ENCODE measurements around the gene PCDH9.

Gene PCDH9

DNA sequence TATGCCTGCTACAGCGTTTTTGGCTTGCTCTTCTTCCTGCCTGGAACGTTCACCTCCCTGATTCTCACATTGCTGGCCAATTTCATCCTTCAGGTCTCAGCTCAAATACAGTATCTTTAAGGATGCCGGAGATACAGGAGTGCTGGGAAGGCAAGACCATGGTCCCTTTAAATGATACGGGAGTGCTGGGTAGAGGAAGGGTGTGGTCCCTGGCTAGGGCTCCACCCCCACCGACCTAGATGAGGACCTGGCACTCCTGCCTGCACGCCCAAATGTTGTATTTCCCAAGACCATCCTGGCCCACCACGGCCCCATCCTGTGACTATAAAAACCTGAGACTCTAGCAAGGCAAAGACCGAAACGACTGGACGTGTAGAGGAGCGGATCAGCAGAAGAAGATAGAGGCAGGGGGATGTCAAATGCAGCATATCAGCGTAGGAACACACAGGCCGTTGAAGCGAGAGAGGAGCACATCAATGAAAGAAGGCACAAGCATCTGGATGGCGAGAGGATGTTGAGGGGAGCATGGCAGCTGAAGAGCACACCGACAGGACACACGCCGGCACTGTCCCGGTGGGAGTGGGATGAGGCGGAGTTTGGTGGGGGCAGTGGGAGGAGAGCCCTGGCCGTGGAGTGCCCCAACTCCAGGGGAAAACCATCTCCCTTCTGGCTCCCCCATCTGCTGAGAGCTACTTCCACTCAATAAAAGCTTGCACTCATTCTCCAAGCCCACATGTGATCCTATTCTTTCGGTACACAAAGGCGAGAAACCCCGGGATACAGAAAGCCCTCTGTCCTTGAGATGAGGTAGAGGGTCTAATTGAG lies 74.0 kb downstream of the PCDH9 start:
- no peak for DNase-seq

DNA sequence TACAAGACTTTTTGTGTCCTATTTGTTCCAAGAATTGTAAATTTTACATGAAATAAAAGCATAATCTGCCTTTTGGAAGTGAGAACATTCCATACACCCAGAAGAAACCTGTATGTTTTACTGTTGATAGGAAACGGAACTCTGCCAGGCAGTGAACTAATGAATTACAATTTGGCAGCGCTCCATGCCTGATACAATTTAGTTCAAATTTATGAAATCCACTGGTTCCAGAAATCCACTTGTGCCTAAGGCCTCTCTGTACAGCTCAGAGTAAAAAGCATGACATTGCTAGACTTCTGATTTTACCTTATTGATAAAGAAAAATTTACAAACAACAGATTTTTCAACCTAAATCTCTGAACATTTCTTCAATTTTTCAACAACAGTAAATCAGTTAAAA lies 78.1 kb downstream of the PCDH9 start:
- DNase-seq: no peak

- no peak for DNase-seq
These were observed 78.5 kb downstream of the PCDH9 start for GRCh38 chr13:67151652-67152051.

GRCh38 chr13:67150608-67151007 lies 79.5 kb downstream of the PCDH9 start:
- DNase-seq: no peak

GRCh38 chr13:67148161-67148571 lies 82.0 kb downstream of the PCDH9 start:
- DNase-seq: no peak

DNA sequence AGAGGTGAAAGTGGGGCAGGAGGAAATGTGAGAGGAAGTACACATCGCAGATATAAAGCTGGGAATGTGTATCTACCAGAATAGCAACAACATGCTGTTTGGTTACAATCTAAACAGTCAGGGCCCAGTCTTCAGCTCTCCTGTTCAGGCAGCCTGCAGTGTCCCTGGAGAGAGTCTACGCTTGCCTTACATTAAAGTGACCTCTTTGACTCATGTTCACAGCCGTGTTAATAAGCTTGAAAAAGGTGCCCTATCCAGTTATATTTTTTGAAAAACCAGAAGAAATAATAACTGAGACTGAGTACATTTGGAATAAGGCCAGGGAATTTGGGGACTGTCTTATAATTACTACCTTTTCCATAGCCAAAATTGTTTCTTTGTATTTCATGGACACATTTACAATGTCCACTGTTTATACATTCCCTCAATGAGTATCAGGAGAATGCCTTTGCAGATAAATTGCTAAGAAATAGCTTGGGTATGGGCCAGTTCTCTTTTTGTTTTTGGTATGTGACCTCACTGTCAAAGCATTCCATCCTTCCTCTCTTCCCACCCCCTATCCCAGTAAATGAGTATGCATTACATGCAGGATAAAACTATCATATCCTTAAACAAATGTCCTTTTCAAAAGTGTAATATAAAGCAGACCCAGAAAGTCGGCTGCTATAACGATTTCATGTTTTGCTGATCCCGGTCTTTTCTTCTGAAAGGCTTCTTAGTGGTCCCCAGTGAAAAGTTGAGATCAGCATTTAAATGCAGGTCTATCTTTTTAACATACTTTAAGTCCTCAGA lies 82.6 kb downstream of the PCDH9 start:
- no peak for DNase-seq

- DNase-seq: no peak
These were observed 83.5 kb downstream of the PCDH9 start for GRCh38 chr13:67146523-67147130.

DNA sequence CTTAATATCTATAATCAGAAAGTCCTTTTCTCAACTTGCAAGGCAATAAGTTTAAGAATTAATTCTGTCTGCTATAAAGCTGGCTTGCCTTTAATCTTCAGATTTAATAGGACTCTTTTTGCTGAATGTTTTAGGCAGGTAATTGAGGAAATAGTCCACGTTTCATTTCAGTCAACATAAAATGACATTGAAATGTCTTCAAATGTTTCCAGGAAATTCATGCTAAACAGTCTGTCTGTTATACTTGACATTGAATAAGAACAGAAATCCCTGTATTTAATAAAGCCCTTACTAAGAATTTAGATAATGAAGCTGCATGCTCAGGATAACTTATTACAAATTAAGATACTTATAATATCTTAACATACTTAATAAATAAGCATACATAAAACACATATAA lies 84.2 kb downstream of the PCDH9 start:
- DNase-seq: no peak

- DNase-seq: no peak
These were observed 86.5 kb downstream of the PCDH9 start for GRCh38 chr13:67143544-67144115.

- no peak for DNase-seq
These were observed 90.1 kb downstream of the PCDH9 start for GRCh38 chr13:67140006-67140405.

DNA sequence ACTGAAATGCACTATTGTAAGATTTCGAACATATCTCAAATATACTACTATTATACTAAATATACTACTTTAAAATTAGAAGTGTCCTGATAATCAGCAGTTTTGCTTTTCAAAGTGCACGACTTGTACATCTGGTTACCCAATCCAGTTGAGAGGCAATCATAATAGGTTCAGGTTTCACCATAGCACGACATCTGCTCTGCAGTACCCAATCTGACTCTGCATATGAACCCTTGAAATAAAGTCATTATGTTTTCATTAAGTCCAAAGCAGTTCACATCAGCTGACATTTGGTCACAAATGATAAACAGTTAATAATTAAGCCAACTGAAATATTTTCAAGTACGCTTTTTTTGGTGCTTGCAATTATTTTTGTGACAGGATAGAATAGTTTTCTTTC lies 90.6 kb downstream of the PCDH9 start:
- DNase-seq: peak; percentile 59

DNA sequence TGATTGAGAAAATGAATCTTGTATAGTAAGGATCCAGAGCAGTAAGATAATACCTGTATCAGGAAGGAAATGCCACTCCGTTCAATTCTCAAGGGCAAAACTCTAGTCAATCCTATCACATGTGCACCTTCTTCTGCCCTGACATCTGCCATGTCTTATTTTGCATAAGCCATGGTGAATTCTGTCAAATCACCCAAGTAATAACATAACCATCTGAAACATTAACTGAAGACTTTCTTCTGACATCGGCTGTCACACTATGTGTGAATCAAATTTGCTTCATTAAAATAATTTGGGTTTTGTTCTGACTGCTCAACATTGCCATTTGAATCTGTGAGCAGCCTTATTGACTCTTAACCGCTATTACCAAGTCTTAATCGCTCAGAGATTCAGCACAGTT lies 91.2 kb downstream of the PCDH9 start:
- DNase-seq: no peak

- DNase-seq: no peak
These were observed 92.9 kb downstream of the PCDH9 start for GRCh38 chr13:67137044-67137735.

DNA sequence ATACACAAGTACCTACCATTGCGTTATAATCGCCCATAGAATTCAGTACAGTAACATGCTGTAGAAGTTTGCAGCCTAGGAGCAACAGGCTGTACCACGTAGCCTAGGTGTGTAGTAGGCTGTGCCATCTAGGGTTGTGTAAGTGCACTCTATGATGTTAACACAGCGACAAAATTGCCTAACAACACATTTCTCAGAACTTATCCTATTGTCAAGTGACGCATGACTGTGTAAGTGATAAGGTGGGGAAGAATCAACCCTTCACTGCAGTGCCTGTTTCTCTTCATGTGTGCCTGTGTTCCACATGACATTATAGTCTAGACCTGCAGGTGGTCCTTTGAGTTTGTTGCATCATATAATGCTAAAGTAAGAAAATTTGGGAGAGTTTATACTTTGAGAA lies 94.0 kb downstream of the PCDH9 start:
- no peak for DNase-seq

GRCh38 chr13:67135356-67135755 lies 94.8 kb downstream of the PCDH9 start:
- DNase-seq: no peak

DNA sequence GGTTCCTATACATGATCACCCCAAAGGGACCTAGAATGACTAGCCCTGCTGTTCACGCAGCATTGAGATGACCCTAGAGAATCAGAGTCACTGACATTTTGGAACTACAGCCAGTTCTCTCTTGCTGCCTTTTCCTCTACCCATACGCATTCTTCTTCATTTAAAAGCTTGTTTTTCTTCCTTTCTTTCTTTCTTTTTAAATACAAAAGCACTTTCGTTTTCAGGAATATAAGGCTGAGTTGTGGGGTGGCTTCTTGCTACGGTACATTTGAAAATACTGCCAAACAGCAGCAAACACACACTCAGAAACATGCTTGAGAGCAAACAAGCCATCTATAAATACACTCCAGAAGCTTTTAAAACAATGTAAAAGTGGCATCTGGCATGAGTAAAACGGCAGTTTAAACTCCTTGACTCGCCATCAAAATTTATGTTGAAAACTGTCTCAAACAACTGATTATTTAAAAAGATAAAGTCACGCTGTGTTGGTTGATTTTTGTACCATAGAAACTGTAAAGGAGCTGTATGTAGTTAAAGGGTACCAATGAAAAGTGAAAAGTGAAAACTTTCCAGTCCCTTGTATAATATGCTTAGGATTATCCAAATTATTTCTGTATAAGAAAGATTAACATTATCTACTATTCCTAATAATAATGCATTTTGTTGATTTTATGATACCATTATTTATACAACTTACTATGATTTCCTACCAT lies 95.6 kb downstream of the PCDH9 start:
- DNase-seq: peak; percentile 83

GRCh38 chr13:67133476-67133875 lies 96.7 kb downstream of the PCDH9 start:
- DNase-seq: peak; percentile 35

- no peak for DNase-seq
These were observed 98.7 kb downstream of the PCDH9 start for GRCh38 chr13:67131393-67131792.

GRCh38 chr13:67130444-67130843 lies 99.7 kb downstream of the PCDH9 start:
- DNase-seq: no peak

- no peak for DNase-seq
These were observed 102.0 kb downstream of the PCDH9 start for GRCh38 chr13:67128136-67128535.

GRCh38 chr13:67125681-67126080 lies 104.5 kb downstream of the PCDH9 start:
- DNase-seq: no peak

GRCh38 chr13:67123165-67123564 lies 107.0 kb downstream of the PCDH9 start:
- no peak for DNase-seq
